H1 (cell line): ENCODE data around the gene DGKK. TPM values are rescaled to one million over a fixed set of nuclear protein-coding genes. Genes with fewer than 3 reads are reported as not detected.

Experiments used
- CTCF ChIA-PET: fragments of 300-600 bp; sonication (Branson Sonifier 250); formaldehyde crosslinking; loops from one replicate; lab custom pipeline; 2021; ENCODE audit not compliant: partially characterized antibody; lab: Charles Lee
- POLR2A ChIA-PET: fragments of 300-600 bp; sonication (Branson Sonifier 250); formaldehyde crosslinking; loops from one replicate; lab custom pipeline; 2021; ENCODE audit warnings: inconsistent platforms; ENCODE audit not compliant: partially characterized antibody; lab: Charles Lee
- DNase-seq, 2 experiments: peaks; one replicate each; pipeline versions ENCODE4 v3.0.0 to v3.0.0-alpha.2; 2010 to 2022; ENCODE audit warnings: low spot score in 2 of 2, low read depth in 1 of 2, mixed read lengths in 1 of 2
- FAIRE-seq: peaks from 2 replicates; lab custom pipeline; 2011; peaks lifted over from hg19 to GRCh38; lab: Jason Lieb, UNC
- H2AFZ ChIP-seq: 2 replicates; pipeline ENCODE4 v1.8.1; 2012; ENCODE audit warnings: low read length, inconsistent platforms
- H2AK5ac ChIP-seq: 2 replicates; pipeline ENCODE4 v1.6.1; 2013; ENCODE audit warnings: low read depth, low read length
- H2BK120ac ChIP-seq: replicated peaks from 2 replicates; pipeline ENCODE3; 2013; ENCODE audit warnings: low read depth, low read length, inconsistent platforms
- H2BK12ac ChIP-seq: 2 replicates; pipeline ENCODE4 v1.6.1; 2013; ENCODE audit warnings: low read depth, low read length
- H2BK15ac ChIP-seq: 2 replicates; pipeline ENCODE4 v1.6.1; 2013; ENCODE audit warnings: low read length
- H2BK20ac ChIP-seq: 2 replicates; pipeline ENCODE4 v1.6.1; 2013; ENCODE audit warnings: low read length
- H2BK5ac ChIP-seq: 2 replicates; pipeline ENCODE4 v1.6.1; 2013; ENCODE audit warnings: low read depth, low read length
- H3K14ac ChIP-seq: 2 replicates; pipeline ENCODE4 v1.6.1; 2013; ENCODE audit warnings: inconsistent platforms; ENCODE audit not compliant: insufficient read length
- H3K18ac ChIP-seq: 2 replicates; pipeline ENCODE4 v1.6.1; 2013; ENCODE audit warnings: low read length; ENCODE audit errors: extremely low read depth
- H3K23ac ChIP-seq: 2 replicates; pipeline ENCODE4 v1.6.1; 2013; ENCODE audit warnings: inconsistent platforms; ENCODE audit not compliant: insufficient read length
- H3K23me2 ChIP-seq: 2 replicates; pipeline ENCODE4 v1.6.1; 2013; ENCODE audit warnings: low read depth, low read length
- H3K27ac ChIP-seq: 2 replicates; pipeline ENCODE4 v1.6.1; 2011; ENCODE audit warnings: low read depth, low read length, inconsistent platforms
- H3K27me3 ChIP-seq, 4 experiments: replicated peaks in 1 of 4; 1 replicate in 1 of 4; 2 replicates in 3 of 4; pipeline versions ENCODE4 v1.6.1 to v1.8.1; 2011 to 2013; ENCODE audit warnings: low read length in 3 of 4, mild to moderate bottlenecking in 3 of 4, inconsistent platforms in 2 of 4, mixed read lengths in 2 of 4, moderate library complexity in 1 of 4; ENCODE audit not compliant: control insufficient read depth in 3 of 4, insufficient read depth in 3 of 4; ENCODE audit errors: extremely low read depth in 1 of 4
- H3K36me3 ChIP-seq, 4 experiments: 2 replicates each; pipeline versions ENCODE4 v1.6.1 to v1.8.1; 2011 to 2013; ENCODE audit warnings: mild to moderate bottlenecking in 4 of 4, low read length in 3 of 4, moderate library complexity in 2 of 4, control low read depth in 1 of 4, inconsistent platforms in 1 of 4; ENCODE audit not compliant: insufficient read depth in 4 of 4, control insufficient read depth in 2 of 4
- H3K4ac ChIP-seq: replicated peaks from 2 replicates; pipeline ENCODE3; 2013; ENCODE audit warnings: low read length, low read depth, mixed read lengths, inconsistent platforms; ENCODE audit not compliant: insufficient read length
- H3K4me1 ChIP-seq, 4 experiments: replicated peaks in 1 of 4; 1 replicate in 1 of 4; 2 replicates in 3 of 4; pipeline versions ENCODE4 v1.6.1 to v1.8.1; 2011 to 2013; ENCODE audit warnings: low read length in 3 of 4, inconsistent platforms in 2 of 4, mixed read lengths in 1 of 4; ENCODE audit not compliant: insufficient read depth in 4 of 4, control insufficient read depth in 3 of 4
- H3K4me2 ChIP-seq, 2 experiments: 2 replicates each; pipeline versions ENCODE4 v1.6.1 to v1.8.1; 2011 to 2013; ENCODE audit warnings: low read depth in 2 of 2, low read length in 2 of 2, control low read depth in 1 of 2, inconsistent platforms in 1 of 2, mild to moderate bottlenecking in 1 of 2; ENCODE audit not compliant: insufficient read depth in 1 of 2
- H3K4me3 ChIP-seq, 4 experiments: fragments of 200-600, 300-600 bp in 1 of 4; sonication (generic), shearing (Covaris generic), sonication (Bioruptor Twin) in 1 of 4; 2 replicates each; pipeline versions ENCODE4 v1.5.1 to v1.8.1; 2011 to 2016; ENCODE audit warnings: low read length in 4 of 4, low read depth in 3 of 4, control low read depth in 2 of 4, inconsistent platforms in 2 of 4, mild to moderate bottlenecking in 2 of 4, mixed read lengths in 1 of 4, moderate library complexity in 1 of 4; ENCODE audit not compliant: insufficient read depth in 2 of 4; ENCODE audit errors: extremely low read depth in 1 of 4
- H3K56ac ChIP-seq: replicated peaks from 2 replicates; pipeline ENCODE3; 2013; ENCODE audit warnings: low read depth, mild to moderate bottlenecking, mixed read lengths, low read length, inconsistent platforms; ENCODE audit not compliant: insufficient read length
- H3K79me1 ChIP-seq: 2 replicates; pipeline ENCODE4 v1.6.1; 2013; ENCODE audit warnings: low read depth, low read length, control low read depth
- H3K79me2 ChIP-seq, 2 experiments: 2 replicates each; pipeline versions ENCODE4 v1.6.1 to v1.8.1; 2012 to 2013; ENCODE audit warnings: low read length in 2 of 2, mild to moderate bottlenecking in 2 of 2, inconsistent platforms in 1 of 2; ENCODE audit not compliant: insufficient read depth in 2 of 2, control insufficient read depth in 1 of 2
- H3K9ac ChIP-seq, 4 experiments: replicated peaks in 1 of 4; 1 replicate in 1 of 4; 2 replicates in 3 of 4; pipeline versions ENCODE4 v1.6.1 to v1.8.1; 2011 to 2013; ENCODE audit warnings: low read depth in 3 of 4, low read length in 3 of 4, control low read depth in 2 of 4, mild to moderate bottlenecking in 2 of 4, moderate library complexity in 2 of 4, inconsistent platforms in 1 of 4; ENCODE audit errors: extremely low read depth in 1 of 4
- H3K9me3 ChIP-seq, 2 experiments: 2 replicates each; pipeline versions ENCODE4 v1.6.1 to v1.8.1; 2012 to 2013; ENCODE audit warnings: mild to moderate bottlenecking in 2 of 2, moderate library complexity in 2 of 2, control low read depth in 1 of 2, inconsistent platforms in 1 of 2, low read depth in 1 of 2, low read length in 1 of 2, mixed read lengths in 1 of 2; ENCODE audit not compliant: insufficient read depth in 2 of 2
- H4K20me1 ChIP-seq, 2 experiments: replicated peaks in 1 of 2; 2 replicates each; pipeline versions ENCODE3 to v1.8.1; 2011 to 2013; ENCODE audit warnings: inconsistent platforms in 2 of 2, low read length in 2 of 2, mild to moderate bottlenecking in 1 of 2; ENCODE audit not compliant: insufficient read depth in 2 of 2, control insufficient read depth in 1 of 2
- H4K5ac ChIP-seq: 2 replicates; pipeline ENCODE4 v1.6.1; 2013; ENCODE audit warnings: low read length, low read depth, mixed read lengths, inconsistent platforms; ENCODE audit not compliant: insufficient read length
- H4K8ac ChIP-seq: 2 replicates; pipeline ENCODE4 v1.8.0; 2013; ENCODE audit warnings: mild to moderate bottlenecking, moderate library complexity, low read length, inconsistent platforms; ENCODE audit not compliant: insufficient read depth; ENCODE audit errors: extremely low read depth
- H4K91ac ChIP-seq: replicated peaks from 2 replicates; pipeline ENCODE3; 2013; ENCODE audit warnings: low read length, mixed read lengths, inconsistent platforms; ENCODE audit not compliant: insufficient read length
- BRCA1 ChIP-seq: IDR thresholded peaks from 2 replicates; pipeline ENCODE4 v1.6.1; 2012; ENCODE audit warnings: low read depth, low read length, improper control_type of control experiment
- CHD2 ChIP-seq: IDR thresholded peaks from 2 replicates; pipeline ENCODE4 v1.6.1; 2012; ENCODE audit warnings: low read length, improper control_type of control experiment
- CTCF ChIP-seq, 3 experiments: IDR thresholded peaks; 1 replicate in 2 of 3; 2 replicates in 1 of 3; pipeline versions ENCODE4 v1.5.1 to v1.6.1; 2011; ENCODE audit warnings: low read length in 3 of 3, mild to moderate bottlenecking in 3 of 3, inconsistent platforms in 2 of 3, low read depth in 1 of 3, moderate library complexity in 1 of 3; ENCODE audit not compliant: insufficient read depth in 1 of 3; ENCODE audit errors: control extremely low read depth in 1 of 3
- RNF2 ChIP-seq: fragments of 200-900, 300-1000 bp; sonication (generic); IDR thresholded peaks from 2 replicates; pipeline ENCODE4 v1.7.1; 2016; ENCODE audit warnings: borderline replicate concordance, low read depth, mild to moderate bottlenecking, antibody characterized with exemption, low read length; ENCODE audit not compliant: poor library complexity, severe bottlenecking; ENCODE audit errors: missing control alignments
- RXRA ChIP-seq: IDR thresholded peaks from 2 replicates; pipeline ENCODE4 v1.6.1; 2011; ENCODE audit warnings: low read depth, mild to moderate bottlenecking, low read length, moderate library complexity; ENCODE audit not compliant: insufficient read depth
- SAP30 ChIP-seq: fragments of 300-600 bp; sonication (generic); IDR thresholded peaks from 2 replicates; pipeline ENCODE4 v1.7.1; 2012; ENCODE audit warnings: low read length, moderate library complexity, mild to moderate bottlenecking, inconsistent platforms; ENCODE audit not compliant: insufficient read depth, insufficient replicate concordance
- SP1 ChIP-seq: IDR thresholded peaks from 2 replicates; pipeline ENCODE4 v1.6.1; 2011; ENCODE audit warnings: low read depth, low read length
- SRF ChIP-seq: IDR thresholded peaks from 2 replicates; pipeline ENCODE4 v1.6.1; 2011; ENCODE audit warnings: mild to moderate bottlenecking, low read depth, low read length, moderate library complexity
- WGBS, 2 experiments: shearing (Covaris generic) in 1 of 2; methylation state at CpG; one replicate each; pipeline versions ENCODE4 v1.1.6 to v1.1.7; 2013 to 2015; ENCODE audit warnings: low lambda C conversion rate in 2 of 2, mixed read lengths in 2 of 2, inconsistent platforms in 1 of 2, low coverage in 1 of 2, missing lambda C conversion rate in 1 of 2; ENCODE audit not compliant: insufficient replicate concordance in 2 of 2, insufficient coverage in 1 of 2, insufficient read length in 1 of 2; ENCODE audit errors: extremely low coverage in 1 of 2, missing lambda C conversion rate in 1 of 2; 5-methylcytosine and 5-hydroxymethylcytosine counted together
- polyA plus RNA-seq, 7 experiments: library from polyadenylated mRNA; depleted of rRNA in 3 of 7; stranded (reverse) in 5 of 7; unstranded in 2 of 7; fragments of >200 nt in 5 of 7; fragments of 200-250 nt in 2 of 7; gene quantifications; 1 replicate in 5 of 7; 2 replicates in 1 of 7; 4 replicates in 1 of 7; pipeline versions ENCODE4 v1.2.1 to v1.2.3, GENCODE V29; 2011 to 2013; ENCODE audit warnings: missing spikeins in 2 of 7, mixed read lengths in 2 of 7
- total RNA-seq: library from RNA; stranded (reverse); fragmentation: NEBNext Ultra II Directional; extraction: Animal tissue kit (Norgen Biotek cat#: 25700); gene quantifications from 2 replicates; pipeline ENCODE4 v1.2.1, GENCODE V29; 2021
- TF ChIP-seq, protein P1 (sequence below): IDR thresholded peaks from 2 replicates; pipeline ENCODE4 v1.6.1; 2012; ENCODE audit warnings: inconsistent platforms

Gene DGKK
- total and polyA plus RNA-seq, 2 of the 8 experiments (the other 6 are each of a cell fraction or from before 2014, with no cell fraction given), result 4.9 to 19.2 TPM

DNA sequence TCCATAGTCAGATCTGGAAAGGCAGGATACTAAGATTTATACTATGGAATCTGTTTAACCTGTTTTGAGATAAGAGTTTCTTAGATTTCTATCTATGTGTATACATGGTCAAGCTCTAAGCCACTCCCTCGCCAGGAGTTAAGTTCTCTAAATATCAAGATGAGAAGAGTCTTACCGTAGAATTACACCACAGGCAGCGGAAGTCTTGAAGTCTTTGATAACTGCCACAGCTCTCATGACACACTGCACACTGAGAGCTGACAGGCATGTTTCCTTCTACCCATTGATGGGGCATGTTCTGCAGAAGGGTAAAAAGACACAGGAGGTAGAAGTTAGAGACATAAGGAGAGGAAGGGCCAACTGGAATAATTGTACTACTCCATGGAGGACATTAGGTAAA is 67.7 kb downstream of the DGKK start:
- no peak overlapping the region for H3K14ac ChIP-seq
- DNase-seq (no peak), FAIRE-seq (no peak)
- ChIA-PET POLR2A (no interaction called here), CTCF (no interaction called here)
- no peak overlapping the region for H2AFZ ChIP-seq
- no peak overlapping the region for H2BK15ac ChIP-seq
- no peak overlapping the region for H2BK20ac ChIP-seq
- H3K27ac ChIP-seq, result no peak overlapping the region
- H2BK12ac ChIP-seq, result no peak overlapping the region
- no peaks in the 10 kb centered on the region for H3K79me1 ChIP-seq
- no peaks in the 10 kb centered on the region for H3K9me3 ChIP-seq
- H2BK120ac ChIP-seq, result no peak overlapping the region
- no peak overlapping the region for H3K4me2 ChIP-seq
- H4K8ac ChIP-seq, result no peak overlapping the region
- H4K91ac ChIP-seq, result no peak overlapping the region
- H3K36me3 ChIP-seq, result peaks cover 0 to 4% (median 1%) of the 10 kb centered on the region in 4 experiments; a peak in 4 of 8 replicates
- no peaks in the 10 kb centered on the region for H3K79me2 ChIP-seq
- no peak overlapping the region for H3K23ac ChIP-seq
- no peak overlapping the region for H3K4me3 ChIP-seq
- H3K27me3 ChIP-seq, result no peaks in the 10 kb centered on the region
- no peak overlapping the region for H3K4ac ChIP-seq
- no peak overlapping the region for H3K9ac ChIP-seq
- no peak overlapping the region for H2AK5ac ChIP-seq
- no peak for TF ChIP-seq SRF
- TF ChIP-seq RNF2, result no peak
- no peak for TF ChIP-seq CTCF (IDR thresholded peaks at IDR 0.05; ENCODE audit: control extremely low read depth in 1 of 3, insufficient read depth in 1 of 3, low read depth in 1 of 3, low read length in 3 of 3)
- no peak for TF ChIP-seq BRCA1
- no peak for TF ChIP-seq CHD2
- no peak for TF ChIP-seq SP1
- no peak for TF ChIP-seq SAP30
- no peak for TF ChIP-seq RXRA
- TF ChIP-seq, protein P1, sequence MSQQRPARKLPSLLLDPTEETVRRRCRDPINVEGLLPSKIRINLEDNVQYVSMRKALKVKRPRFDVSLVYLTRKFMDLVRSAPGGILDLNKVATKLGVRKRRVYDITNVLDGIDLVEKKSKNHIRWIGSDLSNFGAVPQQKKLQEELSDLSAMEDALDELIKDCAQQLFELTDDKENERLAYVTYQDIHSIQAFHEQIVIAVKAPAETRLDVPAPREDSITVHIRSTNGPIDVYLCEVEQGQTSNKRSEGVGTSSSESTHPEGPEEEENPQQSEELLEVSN, result no peak
- no peak overlapping the region for H3K56ac ChIP-seq
- WGBS, 2 experiments, result 92% methylated on average over 3 of the region's 3 CpGs; no CpG with 5 or more reads in 1 of the 2 experiments
- no peaks in the 10 kb centered on the region for H3K23me2 ChIP-seq
- no peak overlapping the region for H2BK5ac ChIP-seq
- H3K4me1 ChIP-seq, result no peaks in the 10 kb centered on the region
- H4K5ac ChIP-seq, result no peak overlapping the region
- no peaks in the 10 kb centered on the region for H4K20me1 ChIP-seq
- no peak overlapping the region for H3K18ac ChIP-seq
